HG02943 (cell line): ENCODE data around the gene SYNM.

Source experiments
- ATAC-seq: cut with Tn5 transposase; IDR thresholded peaks from one replicate; pipeline ENCODE4 v1.9.1; 2021; ENCODE audit warnings: mild to moderate bottlenecking, low read depth, moderate library complexity; ENCODE audit not compliant: unreplicated experiment

SYNM gene

DNA sequence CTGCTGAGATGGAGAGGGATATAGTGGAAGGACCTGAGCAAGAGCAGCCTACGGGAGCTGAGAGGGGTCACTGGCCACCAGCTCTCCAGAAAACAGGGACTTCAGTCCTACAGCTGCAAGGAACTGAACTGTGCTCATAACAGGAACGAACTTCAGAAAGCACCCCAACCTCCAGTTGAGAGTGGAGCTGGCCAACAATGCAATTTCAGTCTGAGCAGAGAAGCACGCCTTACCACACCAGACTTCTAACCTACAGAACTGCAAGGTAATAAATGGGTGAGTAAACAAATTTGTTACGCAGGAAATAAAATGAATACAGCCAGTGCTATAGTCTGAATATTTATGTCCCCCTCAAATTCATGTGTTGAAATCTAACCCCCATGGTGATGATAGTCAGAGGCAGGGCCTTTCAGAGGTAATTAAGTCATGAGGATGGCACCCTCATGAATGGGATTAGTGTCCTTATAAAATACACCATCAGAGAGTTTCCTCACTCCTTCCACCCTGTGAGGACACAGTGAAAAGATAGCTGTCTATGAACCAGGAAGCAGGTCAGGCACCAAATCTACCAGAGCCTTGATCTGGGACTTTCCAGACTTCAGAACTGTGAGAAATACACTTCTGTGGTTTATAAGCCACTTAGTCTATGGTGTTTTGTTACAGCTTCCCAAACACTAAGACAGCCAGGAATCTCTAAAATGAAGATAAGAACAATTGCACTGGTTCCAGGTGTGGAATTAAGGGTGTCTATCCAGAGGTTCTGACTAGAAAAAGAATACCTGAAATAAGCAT lies 58.6 kb downstream of the SYNM start:
- ATAC-seq, result no peak

DNA sequence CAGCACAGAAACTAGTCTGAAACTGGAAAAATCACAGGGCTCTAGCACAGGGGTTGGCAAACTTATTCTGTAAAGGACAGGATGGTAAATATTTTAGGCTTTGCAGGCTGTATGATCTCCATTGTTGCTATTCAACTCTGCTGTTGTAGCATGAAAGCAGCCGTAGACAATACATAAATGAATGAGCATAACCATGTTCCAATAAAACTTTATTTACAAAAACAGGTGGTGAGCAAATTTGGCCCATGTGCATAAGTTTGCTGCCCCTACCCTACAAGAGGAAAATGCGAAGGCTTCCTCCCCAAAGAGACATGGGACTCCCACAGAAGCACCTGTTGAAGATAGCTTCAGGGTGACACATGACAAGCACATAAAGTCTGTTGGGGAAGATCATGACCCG lies 59.2 kb downstream of the SYNM start:
- no peak for ATAC-seq

- ATAC-seq, result no peak
Observed at GRCh38 chr15:99165020-99165790, 60.3 kb downstream of the SYNM start.

DNA sequence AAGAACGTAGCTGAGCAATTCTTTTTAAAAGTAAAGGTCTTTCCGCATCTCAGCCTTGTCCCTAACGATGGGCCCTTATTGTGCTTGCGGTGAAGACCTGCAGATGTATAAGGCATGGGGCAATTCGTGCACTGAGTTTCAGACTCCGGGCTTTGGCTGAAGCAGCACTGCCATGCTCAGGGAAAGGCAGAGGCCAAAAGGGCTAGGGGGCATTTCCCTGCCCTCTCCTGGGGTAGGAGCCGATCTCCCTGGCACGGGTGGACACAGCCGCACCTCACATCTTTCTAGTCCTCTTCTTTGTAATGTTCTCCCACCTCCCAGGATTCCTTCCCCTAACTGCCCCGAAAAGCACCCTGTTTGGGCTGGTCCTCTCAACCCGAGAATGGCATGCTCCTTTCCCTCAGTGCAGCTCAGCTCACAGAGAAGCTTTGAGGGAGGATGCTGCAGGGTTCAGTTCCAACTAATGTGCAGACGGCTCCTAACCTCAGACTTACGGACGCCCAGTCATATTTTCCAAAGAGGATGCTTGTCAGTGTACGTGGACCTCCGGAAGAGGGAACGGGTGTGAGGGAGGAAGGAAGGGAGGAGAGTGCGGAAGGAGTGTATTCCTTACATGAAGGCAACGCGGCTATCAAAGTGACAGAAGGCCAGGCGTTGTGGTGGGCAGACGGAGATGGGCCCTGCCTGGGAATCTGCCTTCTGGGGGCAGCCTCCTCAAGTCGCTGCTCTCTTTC lies 61.2 kb downstream of the SYNM start:
- ATAC-seq, result no peak

DNA sequence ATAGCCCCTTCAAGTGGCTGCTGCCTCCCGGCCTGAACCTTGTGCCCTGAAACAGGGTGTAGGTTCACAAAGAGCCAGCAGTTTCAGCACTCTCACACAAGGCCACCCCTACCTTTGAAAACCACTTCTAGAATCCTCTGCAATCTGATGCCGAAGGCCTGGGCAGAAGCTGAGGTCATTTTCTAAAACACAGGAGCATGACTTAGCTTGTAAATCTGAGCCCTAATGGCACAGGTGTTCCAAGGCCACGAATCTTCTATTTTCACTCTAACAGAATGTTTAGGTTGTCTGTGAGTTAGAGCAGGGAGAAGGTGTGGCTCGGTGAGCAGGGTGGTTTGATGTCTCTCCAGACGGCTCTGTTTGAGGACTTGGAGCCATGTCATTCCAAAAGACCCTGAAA lies 62.3 kb downstream of the SYNM start:
- ATAC-seq, result no peak

DNA sequence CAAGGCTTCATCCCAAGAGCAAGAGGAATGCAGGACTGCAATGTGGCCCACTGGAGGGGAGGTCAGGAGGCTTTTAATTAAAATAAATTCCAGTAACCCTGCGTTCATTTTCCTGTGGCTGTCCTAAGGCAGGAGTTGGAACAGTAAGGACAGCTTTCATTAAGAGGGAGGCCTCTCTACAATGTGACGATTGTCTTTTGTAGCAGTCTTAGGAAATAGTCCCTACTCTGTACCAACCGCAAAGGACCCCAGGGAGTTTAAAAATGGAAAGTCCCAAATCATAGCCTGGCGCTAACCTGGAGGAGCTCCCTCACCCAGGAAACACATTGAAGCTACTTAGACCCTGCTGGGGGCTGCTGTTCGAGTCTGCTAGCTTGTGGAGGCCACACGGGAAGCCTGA lies 62.8 kb downstream of the SYNM start:
- no peak for ATAC-seq

DNA sequence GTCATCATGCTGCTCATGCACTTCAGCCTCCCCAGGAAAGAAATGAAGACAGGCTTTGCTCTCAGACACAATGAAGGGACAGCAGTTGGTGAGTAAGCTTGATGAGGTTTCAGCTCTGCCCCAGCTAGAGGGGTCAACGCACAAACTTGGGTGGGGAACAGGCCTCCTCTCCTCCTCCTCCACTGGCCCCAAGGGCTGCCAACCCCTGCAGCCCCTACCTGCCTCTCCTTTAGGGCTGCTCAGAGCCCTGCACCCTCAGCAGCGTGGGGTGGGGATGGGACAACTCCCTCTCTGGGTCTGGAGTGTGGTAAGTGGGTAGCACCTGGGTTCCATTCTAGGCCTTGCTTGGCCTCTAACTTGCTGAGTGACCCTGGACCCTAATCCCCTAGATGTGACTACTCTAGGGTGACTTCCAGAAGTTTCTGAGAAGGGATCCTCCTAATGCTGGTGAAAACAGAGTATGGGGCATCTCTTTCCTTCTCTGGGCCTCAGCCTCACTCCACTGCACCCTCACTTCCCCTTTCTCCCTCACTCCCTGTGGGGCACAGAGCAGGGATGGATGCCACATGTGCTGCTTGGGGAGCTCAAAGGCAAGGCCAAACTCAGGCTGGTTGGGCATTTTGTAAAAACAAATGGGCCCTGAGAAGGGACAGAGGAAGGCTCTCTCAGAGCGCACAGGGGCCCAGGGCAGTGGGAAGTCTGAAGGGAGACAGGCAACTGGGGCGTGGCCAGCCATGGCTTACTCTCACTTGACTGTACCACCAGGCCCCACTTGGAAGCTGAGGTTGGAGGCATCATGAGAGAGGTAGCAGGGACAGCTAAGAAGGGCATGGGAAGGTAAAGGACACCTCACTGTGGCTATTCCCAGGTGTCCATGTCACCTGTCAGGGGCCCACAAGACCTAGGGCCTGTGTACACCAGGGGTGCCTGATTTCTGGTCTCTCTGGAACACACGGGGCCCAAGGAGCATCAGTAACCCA lies 64.0 kb downstream of the SYNM start:
- no peak for ATAC-seq

DNA sequence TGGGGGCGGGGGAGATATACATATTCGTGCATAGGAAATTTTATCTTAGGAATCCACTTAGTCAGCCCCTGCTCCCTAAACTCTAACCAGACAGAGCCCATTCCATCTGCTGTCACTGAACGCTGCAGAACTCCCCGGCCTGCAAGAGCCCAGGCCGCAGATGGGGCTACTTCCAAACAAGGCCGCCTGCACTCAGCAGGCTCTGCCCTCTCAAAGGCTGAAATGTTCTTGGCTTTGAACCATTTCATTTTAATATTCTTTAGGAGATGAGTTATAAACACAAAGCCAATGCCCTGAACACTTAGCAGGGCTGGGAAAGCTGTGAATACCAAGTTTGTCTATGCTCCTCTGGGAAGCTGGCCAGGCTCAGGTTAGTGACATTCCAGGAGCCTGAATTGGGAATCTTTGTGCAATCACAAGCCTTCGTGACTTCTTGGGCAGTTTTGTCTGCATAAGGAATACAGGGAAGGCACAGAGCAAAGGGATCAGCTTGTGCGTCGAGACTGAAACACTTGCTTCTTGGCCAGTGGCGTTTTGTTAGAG lies 65.0 kb downstream of the SYNM start:
- ATAC-seq, result no peak

DNA sequence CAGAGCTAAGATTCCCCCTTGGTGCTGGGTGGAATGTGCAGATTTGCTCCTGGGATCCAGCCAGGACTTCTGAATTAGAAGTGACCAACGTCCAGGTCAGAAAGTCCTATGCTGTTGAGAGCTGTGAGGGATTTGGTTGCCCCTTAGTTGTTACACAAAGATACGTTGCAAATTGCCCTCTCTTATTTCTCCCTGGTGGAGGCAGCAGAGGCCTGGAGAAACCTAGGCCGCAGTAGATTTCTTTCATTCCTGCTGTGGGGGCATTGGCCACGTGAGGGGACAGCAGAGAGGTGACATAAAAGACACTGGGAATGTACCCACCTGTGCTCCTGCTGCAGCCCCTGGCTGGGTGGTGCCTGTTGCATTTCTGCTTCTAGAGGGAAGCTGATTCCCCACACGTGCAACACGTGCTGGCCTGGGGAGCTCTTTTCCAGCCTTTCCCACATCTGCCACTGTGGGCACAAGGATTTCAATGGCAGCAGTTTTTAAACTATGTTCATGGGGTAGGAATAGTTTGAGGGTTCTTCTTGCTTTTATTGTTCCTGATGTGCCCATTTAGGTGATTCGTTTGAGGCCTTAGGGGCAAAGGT lies 65.7 kb downstream of the SYNM start:
- ATAC-seq, result no peak

- ATAC-seq, result no peak
Observed at GRCh38 chr15:99172171-99172570, 67.3 kb downstream of the SYNM start.

- ATAC-seq, result no peak
Observed at GRCh38 chr15:99172989-99173388, 68.1 kb downstream of the SYNM start.

GRCh38 chr15:99174567-99175395 lies 69.9 kb downstream of the SYNM start:
- no peak for ATAC-seq

GRCh38 chr15:99176757-99177156 lies 71.9 kb downstream of the SYNM start:
- no peak for ATAC-seq

- ATAC-seq, result no peak
Observed at GRCh38 chr15:99177679-99178078, 72.8 kb downstream of the SYNM start.

- no peak for ATAC-seq
Observed at GRCh38 chr15:99180086-99180963, 75.4 kb downstream of the SYNM start.

- ATAC-seq, result no peak
Observed at GRCh38 chr15:99180964-99181306, 76.1 kb downstream of the SYNM start.

- no peak for ATAC-seq
Observed at GRCh38 chr15:99181545-99181971, 76.7 kb downstream of the SYNM start.

GRCh38 chr15:99182791-99183190 lies 77.9 kb downstream of the SYNM start:
- no peak for ATAC-seq
